Astrocyte of the cerebellum (primary cell): Measurements from ENCODE around the gene SDK2.

ENCODE experiments used
- DNase-seq: peaks from one replicate; pipeline ENCODE4 v3.0.0-alpha.2; 2011; ENCODE audit warnings: low read depth
- H3K4me3 ChIP-seq: 2 replicates; pipeline ENCODE4 v1.5.1; 2011; ENCODE audit warnings: mild to moderate bottlenecking, low read depth, low read length, moderate library complexity
- in situ Hi-C: cut with HindIII; loops from 2 replicates; pipeline ENCODE4 v1.10.0; 2017; ENCODE audit warnings: low sequenced_read_pairs
- TF ChIP-seq, protein P1 (sequence below): IDR thresholded peaks from 2 replicates; pipeline ENCODE4 v1.5.1; 2012; ENCODE audit warnings: low read length, low read depth, moderate library complexity, mild to moderate bottlenecking; ENCODE audit errors: missing control alignments

SDK2 gene

DNA sequence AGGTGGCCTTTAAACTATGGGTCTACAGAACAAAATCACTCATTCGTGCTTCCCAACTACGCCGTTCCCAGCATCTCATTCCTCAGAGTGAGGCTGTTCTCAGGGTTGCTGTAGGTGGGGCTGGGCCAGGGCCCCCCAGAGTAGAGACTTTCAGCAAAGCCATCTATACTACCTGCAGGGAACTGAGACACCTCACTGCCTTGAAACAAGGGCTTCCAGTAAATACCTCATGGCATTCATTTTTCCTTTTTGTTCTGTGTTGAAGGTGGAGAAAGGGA lies 4.2 kb upstream of the SDK2 start:
- DNase-seq = no peak
- H3K4me3 ChIP-seq = no peak overlapping the region
- TF ChIP-seq, protein P1, sequence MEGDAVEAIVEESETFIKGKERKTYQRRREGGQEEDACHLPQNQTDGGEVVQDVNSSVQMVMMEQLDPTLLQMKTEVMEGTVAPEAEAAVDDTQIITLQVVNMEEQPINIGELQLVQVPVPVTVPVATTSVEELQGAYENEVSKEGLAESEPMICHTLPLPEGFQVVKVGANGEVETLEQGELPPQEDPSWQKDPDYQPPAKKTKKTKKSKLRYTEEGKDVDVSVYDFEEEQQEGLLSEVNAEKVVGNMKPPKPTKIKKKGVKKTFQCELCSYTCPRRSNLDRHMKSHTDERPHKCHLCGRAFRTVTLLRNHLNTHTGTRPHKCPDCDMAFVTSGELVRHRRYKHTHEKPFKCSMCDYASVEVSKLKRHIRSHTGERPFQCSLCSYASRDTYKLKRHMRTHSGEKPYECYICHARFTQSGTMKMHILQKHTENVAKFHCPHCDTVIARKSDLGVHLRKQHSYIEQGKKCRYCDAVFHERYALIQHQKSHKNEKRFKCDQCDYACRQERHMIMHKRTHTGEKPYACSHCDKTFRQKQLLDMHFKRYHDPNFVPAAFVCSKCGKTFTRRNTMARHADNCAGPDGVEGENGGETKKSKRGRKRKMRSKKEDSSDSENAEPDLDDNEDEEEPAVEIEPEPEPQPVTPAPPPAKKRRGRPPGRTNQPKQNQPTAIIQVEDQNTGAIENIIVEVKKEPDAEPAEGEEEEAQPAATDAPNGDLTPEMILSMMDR = no peak
- in situ Hi-C loops = no loop called here

DNA sequence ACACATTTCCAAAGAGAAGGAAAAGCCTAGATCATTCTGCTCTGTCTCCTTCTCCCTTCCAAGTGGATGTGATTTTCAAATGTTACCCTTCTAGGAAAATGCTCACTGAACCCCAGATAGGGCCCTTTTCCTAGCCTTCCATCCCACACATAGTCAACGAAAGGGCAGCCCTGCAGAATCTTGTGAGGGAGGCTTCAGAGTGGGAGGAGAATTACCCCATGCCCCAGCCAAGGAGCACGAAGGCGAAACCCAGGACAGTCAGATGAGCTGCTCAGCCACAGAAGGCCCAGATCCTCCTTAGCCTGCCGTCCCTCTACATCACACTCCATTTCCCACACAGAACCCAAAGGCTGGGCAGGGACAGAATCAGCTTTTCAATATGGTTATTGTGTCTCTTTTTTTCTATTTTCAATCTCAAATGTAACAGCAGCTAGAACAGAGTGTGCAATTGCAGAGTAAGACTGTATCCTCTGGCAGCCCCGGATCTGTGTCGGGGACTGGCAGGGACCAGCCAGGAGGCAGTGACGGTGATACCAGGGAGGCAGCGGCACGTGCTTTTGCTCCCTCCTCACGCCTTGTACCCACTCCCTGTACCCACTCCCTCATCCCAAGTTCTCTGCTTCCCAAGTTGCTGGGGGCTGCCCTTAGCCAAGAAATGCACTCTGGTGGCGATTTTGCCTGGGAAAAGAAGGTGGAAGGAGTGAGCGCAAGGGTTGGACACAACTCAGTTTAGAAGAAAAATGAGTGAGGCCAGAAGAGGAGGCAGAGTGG lies 3.7 kb upstream of the SDK2 start:
- in situ Hi-C loops = no loop called here
- no peak overlapping the region for H3K4me3 ChIP-seq
- no peak for DNase-seq
- TF ChIP-seq, protein P1 = no peak

DNA sequence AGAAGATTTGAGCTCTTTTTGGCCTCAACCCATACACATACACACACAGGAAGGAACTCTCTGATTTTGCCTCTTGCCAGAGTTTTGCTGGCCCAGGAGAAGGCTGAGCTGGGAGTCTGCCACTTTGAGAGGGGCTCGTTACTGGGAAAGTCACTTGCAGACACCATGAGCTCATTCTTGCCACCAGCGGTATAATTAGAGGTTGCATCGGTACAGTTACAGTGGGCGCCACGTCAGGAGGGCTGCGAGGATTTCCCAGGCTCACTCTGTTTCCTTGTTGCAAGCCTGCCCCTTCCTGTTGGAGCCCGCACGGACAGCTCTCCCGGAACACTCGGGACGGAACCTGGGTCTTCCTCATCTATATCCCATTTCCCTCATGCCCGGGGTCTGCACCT lies 3.1 kb upstream of the SDK2 start:
- TF ChIP-seq, protein P1 = no peak
- in situ Hi-C loops = no loop called here

DNA sequence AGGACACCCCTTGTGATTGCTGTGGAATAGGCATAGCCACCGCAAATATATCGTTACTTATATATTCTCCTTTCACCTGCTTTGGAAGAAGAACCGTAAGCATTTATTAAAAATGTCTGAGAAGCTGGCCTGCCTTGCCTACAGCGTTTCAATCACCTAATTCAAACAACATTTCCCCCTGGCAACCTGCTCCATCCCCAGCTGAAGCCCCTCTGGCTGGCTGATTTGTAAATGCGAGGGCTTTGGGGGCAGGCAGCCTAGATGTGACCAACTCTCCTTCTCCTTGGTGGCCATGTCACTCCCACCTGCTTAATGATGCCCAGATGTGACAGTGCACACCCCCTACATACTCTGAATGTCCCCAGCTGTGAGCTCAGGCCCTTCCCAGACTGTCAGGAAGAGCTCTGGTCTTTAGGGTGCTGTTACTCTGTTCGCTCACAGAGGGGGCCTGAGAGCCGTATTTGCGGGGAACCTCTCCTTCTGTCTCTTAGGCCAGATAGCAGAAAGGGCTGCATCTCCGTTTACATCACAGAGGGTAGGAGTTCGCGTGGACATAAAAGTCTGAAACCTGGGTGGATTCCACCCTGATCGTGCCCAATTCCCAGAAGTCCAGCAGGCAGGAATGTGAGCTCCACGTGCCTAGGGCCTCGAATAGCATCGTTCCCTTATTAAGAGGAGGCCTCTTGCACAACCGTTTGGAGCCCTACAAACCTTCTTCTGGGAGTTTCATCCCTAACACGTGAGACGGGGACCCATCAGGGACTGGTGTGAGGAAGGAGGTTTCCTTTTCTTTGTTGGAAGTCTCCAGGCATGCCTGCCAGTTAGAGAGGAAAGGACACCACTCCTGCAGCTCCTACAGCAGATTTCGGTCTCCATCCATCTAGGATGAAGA lies 2.4 kb upstream of the SDK2 start:
- in situ Hi-C loops = no loop called here
- H3K4me3 ChIP-seq = no peak overlapping the region
- DNase-seq = no peak
- TF ChIP-seq, protein P1 = peak; percentile 22

More for the DNA sequence above, 3.1 kb upstream of the SDK2 start:
- no peak overlapping the region for H3K4me3 ChIP-seq
- DNase-seq = no peak

DNA sequence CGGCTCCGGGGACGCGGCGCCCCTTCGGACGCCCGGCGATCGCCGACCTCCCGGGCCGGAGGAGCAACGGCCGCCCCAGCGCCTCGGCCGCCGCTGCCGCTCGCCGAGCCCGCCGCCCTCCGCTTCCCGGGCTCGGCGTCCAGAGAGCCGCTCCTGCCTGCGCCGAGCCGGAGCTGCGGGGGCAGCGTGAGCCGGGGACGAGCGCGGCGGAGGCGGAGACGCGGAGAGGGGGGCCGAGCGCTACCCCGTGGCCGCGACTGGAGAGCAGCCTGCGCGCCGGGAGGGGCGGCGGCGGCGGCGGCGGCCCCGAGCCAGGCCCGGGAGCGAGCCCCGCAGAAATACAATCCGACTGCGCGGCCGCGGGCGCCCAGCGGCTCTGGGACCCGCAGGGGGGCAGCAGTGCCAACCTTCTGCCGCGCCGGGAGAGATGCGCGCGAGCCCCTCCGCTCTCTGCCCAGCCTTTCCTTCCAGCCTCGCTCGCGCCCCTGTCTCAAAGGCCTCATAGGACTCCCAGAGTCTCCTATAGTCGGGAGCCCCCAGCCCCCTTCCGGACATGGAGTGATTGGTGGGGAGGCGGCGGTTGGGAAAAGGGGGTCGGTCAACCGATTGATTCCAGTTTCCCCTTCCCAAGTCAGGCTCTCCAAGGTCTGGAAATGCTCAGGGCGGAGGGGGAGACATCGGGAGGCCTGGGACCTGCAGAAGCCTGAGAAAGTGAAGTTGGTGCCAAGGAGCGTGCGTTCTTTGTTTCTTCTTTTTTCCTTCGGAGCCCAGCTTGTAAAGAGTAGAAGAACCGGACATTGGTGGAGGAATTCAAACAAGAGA lies 1.0 kb upstream of the SDK2 start:
- TF ChIP-seq, protein P1 = no peak
- H3K4me3 ChIP-seq = peak overlapping the region; percentile 43
- in situ Hi-C loops = no loop called here
- no peak for DNase-seq

DNA sequence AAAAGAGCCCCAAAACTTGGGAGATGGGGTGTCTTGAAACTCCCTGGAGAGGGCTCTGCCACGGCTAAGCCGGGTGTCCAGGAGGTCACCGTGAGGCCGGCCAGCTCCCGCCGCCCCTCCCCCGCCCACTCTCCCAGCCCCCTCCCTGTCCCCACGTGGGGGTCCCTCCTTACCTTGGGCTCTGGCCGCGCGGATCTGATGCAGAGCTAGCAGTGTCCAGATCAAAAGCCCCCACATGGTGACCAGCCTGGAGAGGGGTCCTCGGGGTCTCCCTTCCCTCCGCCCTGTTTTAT lies 447 bp downstream of the SDK2 start:
- in situ Hi-C loops = no loop called here
- DNase-seq = no peak
- H3K4me3 ChIP-seq = peak overlapping the region; percentile 43
- TF ChIP-seq, protein P1 = no peak
